H1 (cell line): ENCODE measurements around the gene GNG7. TPM values are rescaled to one million over a fixed set of nuclear protein-coding genes. Genes with fewer than 3 reads are reported as not detected.

Experiments used
- CTCF ChIA-PET: fragments of 300-600 bp; sonication (Branson Sonifier 250); formaldehyde crosslinking; loops from one replicate; lab custom pipeline; 2021; ENCODE audit not compliant: partially characterized antibody; lab: Charles Lee
- POLR2A ChIA-PET: fragments of 300-600 bp; sonication (Branson Sonifier 250); formaldehyde crosslinking; loops from one replicate; lab custom pipeline; 2021; ENCODE audit warnings: inconsistent platforms; ENCODE audit not compliant: partially characterized antibody; lab: Charles Lee
- DNase-seq, 2 experiments: peaks; one replicate each; pipeline versions ENCODE4 v3.0.0 to v3.0.0-alpha.2; 2010 to 2022; ENCODE audit warnings: low spot score in 2 of 2, low read depth in 1 of 2, mixed read lengths in 1 of 2
- FAIRE-seq: peaks from 2 replicates; lab custom pipeline; 2011; peaks lifted over from hg19 to GRCh38; lab: Jason Lieb, UNC
- H2AFZ ChIP-seq: 2 replicates; pipeline ENCODE4 v1.8.1; 2012; ENCODE audit warnings: low read length, inconsistent platforms
- H2AK5ac ChIP-seq: 2 replicates; pipeline ENCODE4 v1.6.1; 2013; ENCODE audit warnings: low read depth, low read length
- H2BK120ac ChIP-seq: replicated peaks from 2 replicates; pipeline ENCODE3; 2013; ENCODE audit warnings: low read depth, low read length, inconsistent platforms
- H2BK12ac ChIP-seq: 2 replicates; pipeline ENCODE4 v1.6.1; 2013; ENCODE audit warnings: low read depth, low read length
- H2BK15ac ChIP-seq: 2 replicates; pipeline ENCODE4 v1.6.1; 2013; ENCODE audit warnings: low read length
- H2BK20ac ChIP-seq: 2 replicates; pipeline ENCODE4 v1.6.1; 2013; ENCODE audit warnings: low read length
- H2BK5ac ChIP-seq: 2 replicates; pipeline ENCODE4 v1.6.1; 2013; ENCODE audit warnings: low read depth, low read length
- H3K14ac ChIP-seq: 2 replicates; pipeline ENCODE4 v1.6.1; 2013; ENCODE audit warnings: inconsistent platforms; ENCODE audit not compliant: insufficient read length
- H3K18ac ChIP-seq: 2 replicates; pipeline ENCODE4 v1.6.1; 2013; ENCODE audit warnings: low read length; ENCODE audit errors: extremely low read depth
- H3K23ac ChIP-seq: 2 replicates; pipeline ENCODE4 v1.6.1; 2013; ENCODE audit warnings: inconsistent platforms; ENCODE audit not compliant: insufficient read length
- H3K23me2 ChIP-seq: 2 replicates; pipeline ENCODE4 v1.6.1; 2013; ENCODE audit warnings: low read depth, low read length
- H3K27ac ChIP-seq: 2 replicates; pipeline ENCODE4 v1.6.1; 2011; ENCODE audit warnings: low read depth, low read length, inconsistent platforms
- H3K27me3 ChIP-seq, 4 experiments: replicated peaks in 1 of 4; 1 replicate in 1 of 4; 2 replicates in 3 of 4; pipeline versions ENCODE4 v1.6.1 to v1.8.1; 2011 to 2013; ENCODE audit warnings: low read length in 3 of 4, mild to moderate bottlenecking in 3 of 4, inconsistent platforms in 2 of 4, mixed read lengths in 2 of 4, moderate library complexity in 1 of 4; ENCODE audit not compliant: control insufficient read depth in 3 of 4, insufficient read depth in 3 of 4; ENCODE audit errors: extremely low read depth in 1 of 4
- H3K36me3 ChIP-seq, 4 experiments: 2 replicates each; pipeline versions ENCODE4 v1.6.1 to v1.8.1; 2011 to 2013; ENCODE audit warnings: mild to moderate bottlenecking in 4 of 4, low read length in 3 of 4, moderate library complexity in 2 of 4, control low read depth in 1 of 4, inconsistent platforms in 1 of 4; ENCODE audit not compliant: insufficient read depth in 4 of 4, control insufficient read depth in 2 of 4
- H3K4ac ChIP-seq: replicated peaks from 2 replicates; pipeline ENCODE3; 2013; ENCODE audit warnings: low read length, low read depth, mixed read lengths, inconsistent platforms; ENCODE audit not compliant: insufficient read length
- H3K4me1 ChIP-seq, 4 experiments: replicated peaks in 1 of 4; 1 replicate in 1 of 4; 2 replicates in 3 of 4; pipeline versions ENCODE4 v1.6.1 to v1.8.1; 2011 to 2013; ENCODE audit warnings: low read length in 3 of 4, inconsistent platforms in 2 of 4, mixed read lengths in 1 of 4; ENCODE audit not compliant: insufficient read depth in 4 of 4, control insufficient read depth in 3 of 4
- H3K4me2 ChIP-seq, 2 experiments: 2 replicates each; pipeline versions ENCODE4 v1.6.1 to v1.8.1; 2011 to 2013; ENCODE audit warnings: low read depth in 2 of 2, low read length in 2 of 2, control low read depth in 1 of 2, inconsistent platforms in 1 of 2, mild to moderate bottlenecking in 1 of 2; ENCODE audit not compliant: insufficient read depth in 1 of 2
- H3K4me3 ChIP-seq, 4 experiments: fragments of 200-600, 300-600 bp in 1 of 4; sonication (generic), shearing (Covaris generic), sonication (Bioruptor Twin) in 1 of 4; 2 replicates each; pipeline versions ENCODE4 v1.5.1 to v1.8.1; 2011 to 2016; ENCODE audit warnings: low read length in 4 of 4, low read depth in 3 of 4, control low read depth in 2 of 4, inconsistent platforms in 2 of 4, mild to moderate bottlenecking in 2 of 4, mixed read lengths in 1 of 4, moderate library complexity in 1 of 4; ENCODE audit not compliant: insufficient read depth in 2 of 4; ENCODE audit errors: extremely low read depth in 1 of 4
- H3K56ac ChIP-seq: replicated peaks from 2 replicates; pipeline ENCODE3; 2013; ENCODE audit warnings: low read depth, mild to moderate bottlenecking, mixed read lengths, low read length, inconsistent platforms; ENCODE audit not compliant: insufficient read length
- H3K79me1 ChIP-seq: 2 replicates; pipeline ENCODE4 v1.6.1; 2013; ENCODE audit warnings: low read depth, low read length, control low read depth
- H3K79me2 ChIP-seq, 2 experiments: 2 replicates each; pipeline versions ENCODE4 v1.6.1 to v1.8.1; 2012 to 2013; ENCODE audit warnings: low read length in 2 of 2, mild to moderate bottlenecking in 2 of 2, inconsistent platforms in 1 of 2; ENCODE audit not compliant: insufficient read depth in 2 of 2, control insufficient read depth in 1 of 2
- H3K9ac ChIP-seq, 4 experiments: replicated peaks in 1 of 4; 1 replicate in 1 of 4; 2 replicates in 3 of 4; pipeline versions ENCODE4 v1.6.1 to v1.8.1; 2011 to 2013; ENCODE audit warnings: low read depth in 3 of 4, low read length in 3 of 4, control low read depth in 2 of 4, mild to moderate bottlenecking in 2 of 4, moderate library complexity in 2 of 4, inconsistent platforms in 1 of 4; ENCODE audit errors: extremely low read depth in 1 of 4
- H3K9me3 ChIP-seq, 2 experiments: 2 replicates each; pipeline versions ENCODE4 v1.6.1 to v1.8.1; 2012 to 2013; ENCODE audit warnings: mild to moderate bottlenecking in 2 of 2, moderate library complexity in 2 of 2, control low read depth in 1 of 2, inconsistent platforms in 1 of 2, low read depth in 1 of 2, low read length in 1 of 2, mixed read lengths in 1 of 2; ENCODE audit not compliant: insufficient read depth in 2 of 2
- H4K20me1 ChIP-seq, 2 experiments: replicated peaks in 1 of 2; 2 replicates each; pipeline versions ENCODE3 to v1.8.1; 2011 to 2013; ENCODE audit warnings: inconsistent platforms in 2 of 2, low read length in 2 of 2, mild to moderate bottlenecking in 1 of 2; ENCODE audit not compliant: insufficient read depth in 2 of 2, control insufficient read depth in 1 of 2
- H4K5ac ChIP-seq: 2 replicates; pipeline ENCODE4 v1.6.1; 2013; ENCODE audit warnings: low read length, low read depth, mixed read lengths, inconsistent platforms; ENCODE audit not compliant: insufficient read length
- H4K8ac ChIP-seq: 2 replicates; pipeline ENCODE4 v1.8.0; 2013; ENCODE audit warnings: mild to moderate bottlenecking, moderate library complexity, low read length, inconsistent platforms; ENCODE audit not compliant: insufficient read depth; ENCODE audit errors: extremely low read depth
- H4K91ac ChIP-seq: replicated peaks from 2 replicates; pipeline ENCODE3; 2013; ENCODE audit warnings: low read length, mixed read lengths, inconsistent platforms; ENCODE audit not compliant: insufficient read length
- BACH1 ChIP-seq: IDR thresholded peaks from 2 replicates; pipeline ENCODE4 v1.6.1; 2012; ENCODE audit warnings: low read length, improper control_type of control experiment
- CREB1 ChIP-seq: IDR thresholded peaks from 2 replicates; pipeline ENCODE4 v1.6.1; 2012; ENCODE audit warnings: inconsistent platforms
- E2F6 ChIP-seq: IDR thresholded peaks from 2 replicates; pipeline ENCODE4 v1.6.1; 2012; ENCODE audit warnings: inconsistent platforms
- EZH2 ChIP-seq: fragments of 200-600 bp; sonication (generic); IDR thresholded peaks from 2 replicates; pipeline ENCODE4 v1.7.1; 2012; ENCODE audit warnings: low read depth, mild to moderate bottlenecking, moderate library complexity, low read length, inconsistent platforms; ENCODE audit not compliant: severe bottlenecking
- FOSL1 ChIP-seq: IDR thresholded peaks from 2 replicates; pipeline ENCODE4 v1.6.1; 2011; ENCODE audit warnings: mild to moderate bottlenecking, low read depth, low read length, moderate library complexity; ENCODE audit not compliant: insufficient read depth
- JUND ChIP-seq: IDR thresholded peaks from 2 replicates; pipeline ENCODE4 v1.6.1; 2011; ENCODE audit warnings: mild to moderate bottlenecking, improper control_type of control experiment, low read length
- TAF1 ChIP-seq: IDR thresholded peaks from 2 replicates; pipeline ENCODE4 v1.6.1; 2011; ENCODE audit warnings: mild to moderate bottlenecking, low read depth, low read length
- TBP ChIP-seq: IDR thresholded peaks from 2 replicates; pipeline ENCODE4 v1.6.1; 2011; ENCODE audit warnings: low read depth, low read length, improper control_type of control experiment
- WGBS, 2 experiments: shearing (Covaris generic) in 1 of 2; methylation state at CpG; one replicate each; pipeline versions ENCODE4 v1.1.6 to v1.1.7; 2013 to 2015; ENCODE audit warnings: low lambda C conversion rate in 2 of 2, mixed read lengths in 2 of 2, inconsistent platforms in 1 of 2, low coverage in 1 of 2, missing lambda C conversion rate in 1 of 2; ENCODE audit not compliant: insufficient replicate concordance in 2 of 2, insufficient coverage in 1 of 2, insufficient read length in 1 of 2; ENCODE audit errors: extremely low coverage in 1 of 2, missing lambda C conversion rate in 1 of 2; 5-methylcytosine and 5-hydroxymethylcytosine counted together
- polyA plus RNA-seq, 7 experiments: library from polyadenylated mRNA; depleted of rRNA in 3 of 7; stranded (reverse) in 5 of 7; unstranded in 2 of 7; fragments of >200 nt in 5 of 7; fragments of 200-250 nt in 2 of 7; gene quantifications; 1 replicate in 5 of 7; 2 replicates in 1 of 7; 4 replicates in 1 of 7; pipeline versions ENCODE4 v1.2.1 to v1.2.3, GENCODE V29; 2011 to 2013; ENCODE audit warnings: missing spikeins in 2 of 7, mixed read lengths in 2 of 7
- total RNA-seq: library from RNA; stranded (reverse); fragmentation: NEBNext Ultra II Directional; extraction: Animal tissue kit (Norgen Biotek cat#: 25700); gene quantifications from 2 replicates; pipeline ENCODE4 v1.2.1, GENCODE V29; 2021

Gene GNG7
- total and polyA plus RNA-seq, 2 of the 8 experiments (the other 6 are each of a cell fraction or from before 2014, with no cell fraction given) = 2.8 to 7.8 TPM

GRCh38 chr19:2547033-2547680 lies 155.3 kb downstream of the GNG7 start:
- no peak overlapping the region for H4K91ac ChIP-seq
- no peak overlapping the region for H2BK120ac ChIP-seq
- no peak overlapping the region for H3K56ac ChIP-seq
- H2BK20ac ChIP-seq = no peak overlapping the region
- no peak overlapping the region; the same call in none of the 2 replicates for H4K8ac ChIP-seq
- H2BK15ac ChIP-seq = no peak overlapping the region
- 89% methylated on average over 14 of the region's 15 CpGs; no CpG with 5 or more reads in 1 of the 2 experiments for WGBS, 2 experiments
- no peak overlapping the region for H2BK5ac ChIP-seq
- H3K9me3 ChIP-seq = no peaks in the 10 kb centered on the region; a peak in 1 of 4 replicates
- no peak overlapping the region for H2AFZ ChIP-seq
- H3K18ac ChIP-seq = no peak overlapping the region
- no peak overlapping the region for H3K23ac ChIP-seq
- H3K79me2 ChIP-seq = no peaks in the 10 kb centered on the region
- no peak overlapping the region for H3K27ac ChIP-seq
- H3K14ac ChIP-seq = no peak overlapping the region
- DNase-seq (no peak), FAIRE-seq (no peak)
- H3K79me1 ChIP-seq = no peaks in the 10 kb centered on the region
- ChIA-PET CTCF (interaction anchor here (0.7 to 1.7 kb wide), 7 partner anchors 9 to 122 kb away, joined by 3 to 8 read pairs (median 4); no protein-coding TSS in a partner anchor), POLR2A (interaction anchor here (1.5 to 3.8 kb wide), 2 partner anchors 9 to 70 kb away, joined by 5 to 31 read pairs; partner anchors contain the start of gene GADD45B)
- H3K4me1 ChIP-seq = peaks cover 3 to 21% (median 16%) of the 10 kb centered on the region in 4 experiments
- H3K4me3 ChIP-seq = no peak overlapping the region
- no peak overlapping the region for H4K5ac ChIP-seq
- H3K4ac ChIP-seq = no peak overlapping the region
- H3K36me3 ChIP-seq = no peaks in the 10 kb centered on the region
- 0 out of 2 replicates have a peak overlapping the region, but pooled peaks have one; percentile 29 for H2BK12ac ChIP-seq
- no peaks in the 10 kb centered on the region for H4K20me1 ChIP-seq
- H3K23me2 ChIP-seq = no peaks in the 10 kb centered on the region
- H3K9ac ChIP-seq = no peak overlapping the region
- 0 out of 2 replicates have a peak overlapping the region, but pooled peaks have one; percentile 28 for H2AK5ac ChIP-seq
- H3K4me2 ChIP-seq = no peak overlapping the region
- no peaks in the 10 kb centered on the region; a peak in 2 of 7 replicates for H3K27me3 ChIP-seq
- TF ChIP-seq JUND (no peak), E2F6 (no peak), EZH2 (no peak), BACH1 (no peak), TAF1 (no peak), TBP (no peak), CREB1 (no peak), FOSL1 (no peak)
